ENCODE results near the gene LHX2. TPM values are rescaled to one million over a fixed set of nuclear protein-coding genes. Genes with fewer than 3 reads are reported as not detected.

Gene LHX2
- total RNA-seq, 2 experiments from 2014 or later = not detected

GRCh38 chr9:124074746-124075145 is 63.2 kb downstream of the LHX2 start:
- CTCF ChIA-PET = no interaction called here
- peaks cover 21% of the 10 kb centered on the region for H3K27me3 Mint-ChIP-seq (ENCODE audit: low read depth)
- H3K4me1 Mint-ChIP-seq (ENCODE audit: low read depth) = no peaks in the 10 kb centered on the region
- no peaks in the 10 kb centered on the region for H3K9me3 Mint-ChIP-seq (ENCODE audit: insufficient read depth)
- no peak overlapping the region for H3K27ac Mint-ChIP-seq
- ATAC-seq (no peak), DNase-seq (no peak)
- POLR2A ChIA-PET = no interaction called here
- H3K36me3 Mint-ChIP-seq (ENCODE audit: low read depth) = no peaks in the 10 kb centered on the region
- no peak overlapping the region for H3K4me3 Mint-ChIP-seq

- H3K36me3 Mint-ChIP-seq (ENCODE audit: low read depth) = no peaks in the 10 kb centered on the region
- H3K27ac Mint-ChIP-seq = no peak overlapping the region
- no peaks in the 10 kb centered on the region for H3K9me3 Mint-ChIP-seq (ENCODE audit: insufficient read depth)
- DNase-seq (no peak), ATAC-seq (no peak)
- ChIA-PET POLR2A (no interaction called here), CTCF (no interaction called here)
- peaks cover 21% of the 10 kb centered on the region for H3K27me3 Mint-ChIP-seq (ENCODE audit: low read depth)
- H3K4me1 Mint-ChIP-seq (ENCODE audit: low read depth) = no peaks in the 10 kb centered on the region
- H3K4me3 Mint-ChIP-seq = no peak overlapping the region
Measured at GRCh38 chr9:124075761-124076160, 64.2 kb downstream of the LHX2 start.

GRCh38 chr9:124077915-124078572 is 66.5 kb downstream of the LHX2 start:
- ChIA-PET CTCF (no interaction called here), POLR2A (no interaction called here)
- Mint-ChIP-seq H3K36me3 (ENCODE audit: low read depth) (no peaks in the 10 kb centered on the region), H3K27me3 (ENCODE audit: low read depth) (peaks cover 12% of the 10 kb centered on the region), H3K9me3 (ENCODE audit: insufficient read depth) (no peaks in the 10 kb centered on the region), H3K4me3 (no peak overlapping the region), H3K4me1 (ENCODE audit: low read depth) (no peaks in the 10 kb centered on the region), H3K27ac (no peak overlapping the region)
- no peak for ATAC-seq
- no peak for DNase-seq

- POLR2A ChIA-PET = no interaction called here
- Mint-ChIP-seq H3K9me3 (ENCODE audit: insufficient read depth) (no peaks in the 10 kb centered on the region), H3K36me3 (ENCODE audit: low read depth) (no peaks in the 10 kb centered on the region), H3K27ac (no peak overlapping the region), H3K4me1 (ENCODE audit: low read depth) (no peaks in the 10 kb centered on the region), H3K27me3 (ENCODE audit: low read depth) (peaks cover 13% of the 10 kb centered on the region), H3K4me3 (no peak overlapping the region)
- DNase-seq (no peak), ATAC-seq (no peak)
- CTCF ChIA-PET = no interaction called here
Measured at GRCh38 chr9:124078641-124079040, 67.1 kb downstream of the LHX2 start.

- Mint-ChIP-seq H3K27me3 (ENCODE audit: low read depth) (peaks cover 12% of the 10 kb centered on the region), H3K27ac (no peak overlapping the region), H3K36me3 (ENCODE audit: low read depth) (no peaks in the 10 kb centered on the region), H3K9me3 (ENCODE audit: insufficient read depth) (no peaks in the 10 kb centered on the region), H3K4me1 (ENCODE audit: low read depth) (no peaks in the 10 kb centered on the region), H3K4me3 (no peak overlapping the region)
- no peak for DNase-seq
- ChIA-PET POLR2A (no interaction called here), CTCF (no interaction called here)
- no peak for ATAC-seq
Measured at GRCh38 chr9:124079176-124079925, 67.8 kb downstream of the LHX2 start.

GRCh38 chr9:124082622-124083021 is 71.1 kb downstream of the LHX2 start:
- ATAC-seq (no peak), DNase-seq (no peak)
- ChIA-PET POLR2A (no interaction called here), CTCF (no interaction called here)
- H3K27me3 Mint-ChIP-seq (ENCODE audit: low read depth) = peaks cover 17% of the 10 kb centered on the region
- no peak overlapping the region for H3K4me3 Mint-ChIP-seq
- no peaks in the 10 kb centered on the region for H3K4me1 Mint-ChIP-seq (ENCODE audit: low read depth)
- no peak overlapping the region for H3K27ac Mint-ChIP-seq
- H3K9me3 Mint-ChIP-seq (ENCODE audit: insufficient read depth) = no peaks in the 10 kb centered on the region
- no peaks in the 10 kb centered on the region for H3K36me3 Mint-ChIP-seq (ENCODE audit: low read depth)

Other genes with a start within 250 kb of the LHX2 start
- gene DENND1A, start 81.6 kb upstream of the LHX2 start, total RNA-seq = 10 to 100 TPM; 13.0 to 15.5 TPM
- 10 to 100 TPM; 19.9 to 20.9 TPM for gene NEK6, start 246.2 kb downstream of the LHX2 start, total RNA-seq